NB4 (cell line): ENCODE results near the gene MGAT4B.

Source experiments
- POLR2A ChIP-seq: IDR thresholded peaks from 2 replicates; pipeline ENCODE4 v1.6.1; 2011; ENCODE audit warnings: mild to moderate bottlenecking; ENCODE audit not compliant: insufficient read length; ENCODE audit errors: extremely low read depth
- TF ChIP-seq, protein P1 (sequence below): IDR thresholded peaks from one replicate; pipeline ENCODE4 v1.5.1; 2012; ENCODE audit warnings: low read depth, low read length

DNA sequence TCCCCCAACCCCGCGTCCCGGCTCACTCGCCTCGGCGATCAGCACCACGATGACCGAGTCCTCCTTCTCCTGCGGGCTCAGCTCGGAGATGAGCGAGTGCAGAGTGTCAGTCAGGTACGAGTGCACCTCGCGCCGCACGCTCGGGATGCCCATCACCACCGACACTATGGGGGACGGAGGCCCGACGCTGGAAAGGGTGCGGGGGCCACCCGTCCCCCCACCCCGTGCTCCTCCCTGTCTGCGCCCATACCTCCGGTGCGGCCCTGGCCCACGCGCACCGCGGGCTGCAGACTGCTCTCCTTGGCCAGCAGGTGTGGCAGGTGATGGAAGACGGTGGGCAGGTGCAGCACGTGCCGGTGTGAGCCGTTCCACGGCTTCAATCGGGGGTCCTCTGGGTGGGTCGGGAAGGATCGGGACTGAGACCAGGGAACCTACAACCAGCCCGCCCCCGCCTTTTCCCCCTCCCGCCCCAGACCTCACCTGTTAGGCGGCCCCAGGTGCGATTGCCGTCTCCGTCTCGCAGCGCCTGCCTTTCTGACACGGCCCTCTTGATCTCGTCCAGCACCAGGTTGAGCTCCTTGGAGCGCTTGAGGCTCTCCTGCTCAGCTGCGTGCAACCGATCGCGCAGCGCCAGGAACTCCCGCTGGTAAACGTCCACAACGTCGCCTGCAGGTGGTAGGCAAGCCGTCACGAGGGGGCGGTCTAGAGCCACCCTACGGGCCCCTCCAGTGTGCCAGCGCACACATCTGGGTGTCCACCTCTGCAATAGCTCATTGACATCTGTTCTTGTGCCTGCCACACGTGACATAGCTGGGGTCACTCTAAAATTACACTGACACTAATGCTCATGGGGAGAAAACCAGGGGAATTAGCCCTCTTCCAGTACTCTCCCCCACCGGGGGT is 5.1 kb downstream of the MGAT4B start:
- TF ChIP-seq, protein P1, sequence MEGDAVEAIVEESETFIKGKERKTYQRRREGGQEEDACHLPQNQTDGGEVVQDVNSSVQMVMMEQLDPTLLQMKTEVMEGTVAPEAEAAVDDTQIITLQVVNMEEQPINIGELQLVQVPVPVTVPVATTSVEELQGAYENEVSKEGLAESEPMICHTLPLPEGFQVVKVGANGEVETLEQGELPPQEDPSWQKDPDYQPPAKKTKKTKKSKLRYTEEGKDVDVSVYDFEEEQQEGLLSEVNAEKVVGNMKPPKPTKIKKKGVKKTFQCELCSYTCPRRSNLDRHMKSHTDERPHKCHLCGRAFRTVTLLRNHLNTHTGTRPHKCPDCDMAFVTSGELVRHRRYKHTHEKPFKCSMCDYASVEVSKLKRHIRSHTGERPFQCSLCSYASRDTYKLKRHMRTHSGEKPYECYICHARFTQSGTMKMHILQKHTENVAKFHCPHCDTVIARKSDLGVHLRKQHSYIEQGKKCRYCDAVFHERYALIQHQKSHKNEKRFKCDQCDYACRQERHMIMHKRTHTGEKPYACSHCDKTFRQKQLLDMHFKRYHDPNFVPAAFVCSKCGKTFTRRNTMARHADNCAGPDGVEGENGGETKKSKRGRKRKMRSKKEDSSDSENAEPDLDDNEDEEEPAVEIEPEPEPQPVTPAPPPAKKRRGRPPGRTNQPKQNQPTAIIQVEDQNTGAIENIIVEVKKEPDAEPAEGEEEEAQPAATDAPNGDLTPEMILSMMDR, result peak; percentile 31
- TF ChIP-seq POLR2A, result no peak
